Measurements from ENCODE around the gene FMN1.

FMN1 gene

DNA sequence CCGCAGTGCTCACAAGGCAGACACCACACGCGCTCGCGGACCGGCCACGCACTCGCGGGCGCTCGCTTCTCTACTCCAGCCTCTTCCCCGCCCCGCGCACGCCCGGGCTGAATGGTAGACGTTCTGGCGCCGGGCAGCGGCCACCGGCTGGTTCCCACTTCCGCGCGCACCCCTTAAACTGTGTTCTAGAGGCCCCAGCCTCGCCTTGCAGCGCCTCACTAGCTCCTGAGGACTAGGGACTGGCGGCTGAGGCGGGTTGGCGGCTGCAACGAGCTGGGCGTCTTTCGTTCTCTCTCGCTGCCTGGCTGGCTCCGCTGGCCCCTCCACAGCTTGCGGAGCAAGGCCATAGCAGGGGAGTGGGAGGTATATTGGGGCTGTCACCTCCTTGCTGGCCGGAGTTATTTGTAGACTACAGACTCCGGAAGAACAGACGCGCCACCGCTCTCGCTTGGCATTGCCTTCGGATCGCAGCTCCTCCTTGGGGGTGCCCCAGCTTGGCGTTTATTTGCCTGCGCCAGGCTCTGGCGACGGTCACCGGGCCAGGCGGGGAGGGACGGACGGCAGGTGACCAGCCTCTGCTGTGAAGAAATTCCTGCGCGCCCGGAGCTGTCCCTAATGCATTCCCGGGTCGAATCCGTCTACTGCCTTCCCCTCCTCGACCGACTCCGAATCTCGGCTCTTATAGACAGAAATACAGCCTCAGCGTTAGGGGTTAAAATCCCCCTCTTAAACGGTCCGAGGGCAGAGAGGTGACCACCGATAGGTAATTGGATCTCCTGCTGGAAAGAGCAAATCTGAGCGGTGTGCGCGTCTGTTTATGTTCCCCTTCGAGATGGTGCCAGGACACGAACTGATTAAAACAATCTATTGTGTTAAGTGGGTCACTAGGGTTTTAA, 475.4 kb downstream of the FMN1 start:
- DNase-seq (ENCODE audit: low read depth) = no peak

- DNase-seq (ENCODE audit: low read depth) = no peak
These were observed 476.2 kb downstream of the FMN1 start for GRCh38 chr15:32718227-32718820.

- no peak for DNase-seq (ENCODE audit: low read depth)
These were observed 476.9 kb downstream of the FMN1 start, which contains the start of gene GREM1 for GRCh38 chr15:32717426-32718226. GREM1 (plus strand) TSS chr15:32718004; CDS start chr15:32730691, 12,687 bp downstream.

- DNase-seq (ENCODE audit: low read depth) = no peak
These were observed 477.5 kb downstream of the FMN1 start for GRCh38 chr15:32716915-32717425.

DNA sequence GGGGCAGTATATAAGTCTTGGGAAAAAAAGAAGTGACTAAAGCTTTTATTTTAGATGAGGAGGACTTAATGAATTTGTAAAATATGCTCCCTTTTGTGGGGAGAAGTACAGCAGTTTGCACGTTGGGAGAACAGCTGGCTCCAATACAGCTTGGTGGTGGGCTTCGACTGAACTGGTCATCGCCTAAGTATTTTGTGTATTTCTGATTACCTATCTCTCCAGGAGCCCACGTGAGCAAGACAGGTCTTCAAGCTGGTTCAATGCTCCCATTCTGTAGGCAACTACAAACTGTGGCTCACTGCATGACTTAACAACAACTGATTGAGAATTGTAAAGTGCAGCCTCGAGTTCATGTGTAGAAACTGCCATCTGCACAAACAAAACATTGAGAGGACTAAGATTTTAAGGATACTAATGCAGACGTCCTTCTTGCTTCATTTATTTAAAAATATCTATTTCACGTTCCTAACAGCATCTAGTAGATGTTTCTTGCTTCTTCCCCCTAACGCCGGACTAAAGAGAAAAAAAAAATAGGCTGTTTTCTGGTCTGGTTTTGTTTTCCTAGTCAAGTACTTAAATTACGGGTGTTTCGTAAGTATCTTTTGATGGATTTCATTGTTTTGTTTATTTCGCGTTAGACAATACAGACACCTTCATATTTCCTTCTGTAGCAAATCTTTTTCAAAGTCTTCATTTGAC, 478.1 kb downstream of the FMN1 start:
- DNase-seq (ENCODE audit: low read depth) = no peak

Data from activated T-helper 9 cell treated with anti-CD3 and anti-CD28 coated beads, Interleukin-2, amount 50 U/mL, for 16 hours (primary cell).